HCT116 (cell line): ENCODE data around the gene PCBP3. TPM values are rescaled to one million over a fixed set of nuclear protein-coding genes. Genes with fewer than 3 reads are reported as not detected.

Source experiments
- ATAC-seq: fragments of 200-7000 bp; cut with Tn5 transposase; 2 replicates; pipeline ENCODE4 v1.9.1; 2020; ENCODE audit warnings: mild to moderate bottlenecking, moderate library complexity
- BruUV-seq: library from RNA; stranded (reverse); fragments of 400-500 nt; replicated peaks from 2 replicates; lab custom pipeline; 2021; lab: Mats Ljungman, UMichigan
- CTCF ChIA-PET: fragments of 300-600 bp; sonication (Branson Sonifier 250); formaldehyde crosslinking; loops from one replicate; lab custom pipeline; 2021; ENCODE audit warnings: antibody characterized with exemption; lab: Charles Lee
- POLR2A ChIA-PET: fragments of 300-600, 350-600 bp; sonication (Branson Sonifier 250); formaldehyde crosslinking; loops from one replicate; lab custom pipeline; 2021; ENCODE audit warnings: antibody characterized with exemption; lab: Charles Lee
- RAD21 ChIA-PET, 2 experiments: fragments of 300-600 bp; sonication (Branson Sonifier 250); formaldehyde crosslinking; loops; one replicate each; lab custom pipeline; 2023; ENCODE audit warnings: low total read pairs in 2 of 2; ENCODE audit not compliant: uncharacterized antibody in 2 of 2, unreplicated experiment in 2 of 2, low non-redundant PET in 1 of 2; lab: Charles Lee
- DNase-seq: peaks from one replicate; pipeline ENCODE4 v3.0.0-alpha.2; 2010; ENCODE audit warnings: low read depth, low spot score
- H2AFZ ChIP-seq: fragments of 200-600 bp; shearing (Covaris generic), sonication (generic); 2 replicates; pipeline ENCODE4 v1.6.1; 2017; ENCODE audit warnings: low read depth, mixed run types, mixed read lengths, antibody characterized with exemption, low read length; ENCODE audit not compliant: poor library complexity, severe bottlenecking
- H3K27ac ChIP-seq: 2 replicates; pipeline ENCODE4 v1.5.1; 2012; ENCODE audit warnings: low read depth, low read length
- H3K27me3 ChIP-seq: fragments of 200-600 bp; sonication (generic); 2 replicates; pipeline ENCODE4 v1.6.1; 2016; ENCODE audit warnings: mixed run types, low read length, mixed read lengths; ENCODE audit not compliant: insufficient read depth
- H3K36me3 ChIP-seq, 2 experiments: fragments of 200-500 bp in 1 of 2; fragments of 200-600 bp in 1 of 2; sonication (Bioruptor generic) in 1 of 2; sonication (generic) in 1 of 2; 2 replicates each; pipeline versions ENCODE4 v1.5.1 to v1.6.1; 2014 to 2016; ENCODE audit warnings: low read length in 2 of 2, inconsistent platforms in 1 of 2, mixed read lengths in 1 of 2, mixed run types in 1 of 2; ENCODE audit not compliant: insufficient read depth in 2 of 2, control insufficient read depth in 1 of 2
- H3K4me1 ChIP-seq, 2 experiments: fragments of 200-600 bp in 1 of 2; sonication (generic) in 1 of 2; 2 replicates each; pipeline versions ENCODE4 v1.5.1 to v1.6.1; 2012 to 2017; ENCODE audit warnings: low read length in 2 of 2, inconsistent platforms in 1 of 2, mild to moderate bottlenecking in 1 of 2, mixed read lengths in 1 of 2, mixed run types in 1 of 2, moderate library complexity in 1 of 2; ENCODE audit not compliant: insufficient read depth in 2 of 2, control insufficient read depth in 1 of 2
- H3K4me2 ChIP-seq: fragments of 200-600 bp; sonication (generic); 2 replicates; pipeline ENCODE4 v1.6.1; 2017; ENCODE audit warnings: mixed run types, low read length, mixed read lengths
- H3K4me3 ChIP-seq, 2 experiments: fragments of 200-600 bp in 1 of 2; sonication (generic) in 1 of 2; replicated peaks in 1 of 2; 2 replicates each; pipeline ENCODE4 v1.5.1; 2011 to 2016; ENCODE audit warnings: low read length in 2 of 2, control low read depth in 1 of 2, low read depth in 1 of 2, mild to moderate bottlenecking in 1 of 2, mixed read lengths in 1 of 2, mixed run types in 1 of 2
- H3K79me2 ChIP-seq: fragments of 200-600 bp; sonication (generic); 2 replicates; pipeline ENCODE4 v1.6.1; 2017; ENCODE audit warnings: mild to moderate bottlenecking, mixed run types, low read length, moderate library complexity, mixed read lengths; ENCODE audit not compliant: insufficient read depth
- H3K9ac ChIP-seq: fragments of 200-600 bp; sonication (generic); 2 replicates; pipeline ENCODE4 v1.6.1; 2016; ENCODE audit warnings: low read length, mixed read lengths
- H3K9me2 ChIP-seq: fragments of 200-600 bp; sonication (generic), shearing (Covaris generic); 2 replicates; pipeline ENCODE4 v1.6.1; 2017; ENCODE audit warnings: mixed run types, mild to moderate bottlenecking, moderate library complexity; ENCODE audit not compliant: insufficient read depth
- H3K9me3 ChIP-seq, 2 experiments: fragments of 200-500 bp in 1 of 2; fragments of 200-600 bp in 1 of 2; sonication (Bioruptor generic) in 1 of 2; sonication (generic) in 1 of 2; 2 replicates each; pipeline ENCODE4 v1.6.1; 2014 to 2017; ENCODE audit warnings: low read length in 2 of 2, mixed read lengths in 2 of 2, inconsistent platforms in 1 of 2, low read depth in 1 of 2, mild to moderate bottlenecking in 1 of 2, mixed run types in 1 of 2, moderate library complexity in 1 of 2; ENCODE audit not compliant: control insufficient read depth in 1 of 2, insufficient read depth in 1 of 2
- H4K20me1 ChIP-seq: fragments of 200-600 bp; sonication (generic), shearing (Covaris generic); 2 replicates; pipeline ENCODE4 v1.6.1; 2017; ENCODE audit warnings: mixed run types, mild to moderate bottlenecking, moderate library complexity; ENCODE audit not compliant: insufficient read depth
- CBX3 ChIP-seq: IDR thresholded peaks from 2 replicates; pipeline ENCODE4 v1.6.1; 2012; ENCODE audit warnings: low read depth
- CEBPB ChIP-seq: IDR thresholded peaks from 2 replicates; pipeline ENCODE4 v1.6.1; 2012; ENCODE audit warnings: low read depth
- EGR1 ChIP-seq: IDR thresholded peaks from 2 replicates; pipeline ENCODE4 v1.6.1; 2012; ENCODE audit warnings: low read depth
- EZH2 ChIP-seq: fragments of 200-600 bp; sonication (generic); IDR thresholded peaks from 2 replicates; pipeline ENCODE4 v1.6.1; 2017; ENCODE audit warnings: antibody characterized with exemption, mixed run types
- POLR2AphosphoS5 ChIP-seq: IDR thresholded peaks from 2 replicates; pipeline ENCODE4 v1.6.1; 2011; ENCODE audit warnings: mild to moderate bottlenecking, low read depth, low read length, moderate library complexity
- RAD21 ChIP-seq: IDR thresholded peaks from 2 replicates; pipeline ENCODE4 v1.6.1; 2012; ENCODE audit warnings: low read depth, mild to moderate bottlenecking
- SIN3A ChIP-seq: IDR thresholded peaks from 2 replicates; pipeline ENCODE4 v1.6.1; 2012; ENCODE audit warnings: low read depth
- SP1 ChIP-seq: IDR thresholded peaks from 2 replicates; pipeline ENCODE4 v1.6.1; 2012; ENCODE audit warnings: low read depth
- SRF ChIP-seq: IDR thresholded peaks from 2 replicates; pipeline ENCODE4 v1.6.1; 2012; ENCODE audit warnings: low read depth
- TCF7L2 ChIP-seq: IDR thresholded peaks from 2 replicates; pipeline ENCODE4 v1.7.0; 2011; ENCODE audit warnings: borderline replicate concordance, inconsistent platforms; ENCODE audit not compliant: insufficient read depth, insufficient read length; ENCODE audit errors: extremely low read depth
- ZFX ChIP-seq: fragments of 450-650 bp; IDR thresholded peaks from 2 replicates; pipeline ENCODE4 v1.6.1; 2017
- ZNF274 ChIP-seq: fragments of 200-500 bp; sonication (Bioruptor generic); IDR thresholded peaks from 2 replicates; pipeline ENCODE4 v1.6.1; 2014; ENCODE audit warnings: mild to moderate bottlenecking, low read depth, low read length, inconsistent platforms
- intact Hi-C: fragments of 100-400 bp; cut with micrococcal nuclease; formaldehyde crosslinking; loops from 2 replicates; pipeline ENCODE4 v1.10.0; 2022
- total RNA-seq: library from RNA; stranded (reverse); gene quantifications from one replicate; pipeline ENCODE4 v1.2.1, GENCODE V29; 2021; ENCODE audit not compliant: unreplicated experiment
- TF ChIP-seq, protein P1 (sequence below): IDR thresholded peaks from 2 replicates; pipeline ENCODE4 v1.6.1; 2012
- TF ChIP-seq, protein P2 (sequence below): IDR thresholded peaks from 2 replicates; pipeline ENCODE4 v1.6.1; 2011; ENCODE audit warnings: mild to moderate bottlenecking, low read length, moderate library complexity; ENCODE audit not compliant: insufficient replicate concordance; ENCODE audit errors: extremely low read depth
- TF ChIP-seq, protein P3 (sequence below): IDR thresholded peaks from 2 replicates; pipeline ENCODE4 v1.6.1; 2012; ENCODE audit warnings: low read depth
- TF ChIP-seq, protein P4 (sequence below), 3 experiments: fragments of 200-600 bp in 1 of 3; sonication (generic) in 1 of 3; IDR thresholded peaks in 2 of 3; conservative IDR thresholded peaks in 1 of 3; 2 replicates each; pipeline ENCODE4 v1.5.1; 2012 to 2017; ENCODE audit warnings: low read depth in 2 of 3, low read length in 2 of 3, antibody characterized with exemption in 1 of 3, borderline replicate concordance in 1 of 3, control low read depth in 1 of 3, mild to moderate bottlenecking in 1 of 3, mixed read lengths in 1 of 3, mixed run types in 1 of 3, moderate library complexity in 1 of 3; ENCODE audit not compliant: insufficient read depth in 1 of 3
- TF ChIP-seq, protein P5 (sequence below): IDR thresholded peaks from 2 replicates; pipeline ENCODE4 v1.6.1; 2012

Gene PCBP3
- total RNA-seq, 1 experiment from 2014 or later = 3.1 TPM

DNA sequence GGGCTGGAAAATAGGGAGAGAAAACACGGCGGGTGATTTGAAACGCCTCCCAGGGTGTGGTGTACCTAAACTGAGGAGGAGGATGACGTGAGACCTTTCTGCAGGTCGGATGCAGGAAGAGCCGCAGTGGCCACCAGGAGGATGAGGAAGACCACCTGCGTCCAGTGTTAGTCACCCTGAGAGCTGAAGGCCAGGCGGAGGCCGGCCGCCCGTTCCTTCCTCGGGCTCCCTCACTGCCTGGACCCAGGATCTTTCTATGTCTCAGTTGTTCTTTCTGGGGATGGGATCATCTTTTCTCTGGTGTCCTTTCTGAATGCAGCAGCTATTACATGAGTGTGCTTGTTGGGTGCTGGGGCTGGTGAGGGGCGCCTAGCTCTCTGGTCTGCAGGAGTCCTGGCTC, 263.3 kb downstream of the PCBP3 start:
- no peak overlapping the region for H2AFZ ChIP-seq
- intact Hi-C loops = no loop called here
- BruUV-seq = no TSS peak
- ATAC-seq (no peak), DNase-seq (no peak)
- no peak overlapping the region for H3K27ac ChIP-seq
- H3K79me2 ChIP-seq = no peaks in the 10 kb centered on the region
- H3K27me3 ChIP-seq = no peaks in the 10 kb centered on the region
- no peak overlapping the region for H3K4me2 ChIP-seq
- no peak overlapping the region for H3K4me3 ChIP-seq
- TF ChIP-seq CEBPB (no peak), ZNF274 (no peak), EZH2 (no peak), SIN3A (no peak), SRF (no peak), TCF7L2 (no peak), RAD21 (no peak), ZFX (no peak), POLR2AphosphoS5 (no peak), CBX3 (no peak), SP1 (no peak), EGR1 (no peak)
- TF ChIP-seq, protein P1, sequence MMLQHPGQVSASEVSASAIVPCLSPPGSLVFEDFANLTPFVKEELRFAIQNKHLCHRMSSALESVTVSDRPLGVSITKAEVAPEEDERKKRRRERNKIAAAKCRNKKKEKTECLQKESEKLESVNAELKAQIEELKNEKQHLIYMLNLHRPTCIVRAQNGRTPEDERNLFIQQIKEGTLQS = no peak
- TF ChIP-seq, protein P2, sequence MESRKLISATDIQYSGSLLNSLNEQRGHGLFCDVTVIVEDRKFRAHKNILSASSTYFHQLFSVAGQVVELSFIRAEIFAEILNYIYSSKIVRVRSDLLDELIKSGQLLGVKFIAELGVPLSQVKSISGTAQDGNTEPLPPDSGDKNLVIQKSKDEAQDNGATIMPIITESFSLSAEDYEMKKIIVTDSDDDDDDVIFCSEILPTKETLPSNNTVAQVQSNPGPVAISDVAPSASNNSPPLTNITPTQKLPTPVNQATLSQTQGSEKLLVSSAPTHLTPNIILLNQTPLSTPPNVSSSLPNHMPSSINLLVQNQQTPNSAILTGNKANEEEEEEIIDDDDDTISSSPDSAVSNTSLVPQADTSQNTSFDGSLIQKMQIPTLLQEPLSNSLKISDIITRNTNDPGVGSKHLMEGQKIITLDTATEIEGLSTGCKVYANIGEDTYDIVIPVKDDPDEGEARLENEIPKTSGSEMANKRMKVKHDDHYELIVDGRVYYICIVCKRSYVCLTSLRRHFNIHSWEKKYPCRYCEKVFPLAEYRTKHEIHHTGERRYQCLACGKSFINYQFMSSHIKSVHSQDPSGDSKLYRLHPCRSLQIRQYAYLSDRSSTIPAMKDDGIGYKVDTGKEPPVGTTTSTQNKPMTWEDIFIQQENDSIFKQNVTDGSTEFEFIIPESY = no peak
- TF ChIP-seq, protein P3, sequence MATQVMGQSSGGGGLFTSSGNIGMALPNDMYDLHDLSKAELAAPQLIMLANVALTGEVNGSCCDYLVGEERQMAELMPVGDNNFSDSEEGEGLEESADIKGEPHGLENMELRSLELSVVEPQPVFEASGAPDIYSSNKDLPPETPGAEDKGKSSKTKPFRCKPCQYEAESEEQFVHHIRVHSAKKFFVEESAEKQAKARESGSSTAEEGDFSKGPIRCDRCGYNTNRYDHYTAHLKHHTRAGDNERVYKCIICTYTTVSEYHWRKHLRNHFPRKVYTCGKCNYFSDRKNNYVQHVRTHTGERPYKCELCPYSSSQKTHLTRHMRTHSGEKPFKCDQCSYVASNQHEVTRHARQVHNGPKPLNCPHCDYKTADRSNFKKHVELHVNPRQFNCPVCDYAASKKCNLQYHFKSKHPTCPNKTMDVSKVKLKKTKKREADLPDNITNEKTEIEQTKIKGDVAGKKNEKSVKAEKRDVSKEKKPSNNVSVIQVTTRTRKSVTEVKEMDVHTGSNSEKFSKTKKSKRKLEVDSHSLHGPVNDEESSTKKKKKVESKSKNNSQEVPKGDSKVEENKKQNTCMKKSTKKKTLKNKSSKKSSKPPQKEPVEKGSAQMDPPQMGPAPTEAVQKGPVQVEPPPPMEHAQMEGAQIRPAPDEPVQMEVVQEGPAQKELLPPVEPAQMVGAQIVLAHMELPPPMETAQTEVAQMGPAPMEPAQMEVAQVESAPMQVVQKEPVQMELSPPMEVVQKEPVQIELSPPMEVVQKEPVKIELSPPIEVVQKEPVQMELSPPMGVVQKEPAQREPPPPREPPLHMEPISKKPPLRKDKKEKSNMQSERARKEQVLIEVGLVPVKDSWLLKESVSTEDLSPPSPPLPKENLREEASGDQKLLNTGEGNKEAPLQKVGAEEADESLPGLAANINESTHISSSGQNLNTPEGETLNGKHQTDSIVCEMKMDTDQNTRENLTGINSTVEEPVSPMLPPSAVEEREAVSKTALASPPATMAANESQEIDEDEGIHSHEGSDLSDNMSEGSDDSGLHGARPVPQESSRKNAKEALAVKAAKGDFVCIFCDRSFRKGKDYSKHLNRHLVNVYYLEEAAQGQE = no peak
- TF ChIP-seq, protein P4, sequence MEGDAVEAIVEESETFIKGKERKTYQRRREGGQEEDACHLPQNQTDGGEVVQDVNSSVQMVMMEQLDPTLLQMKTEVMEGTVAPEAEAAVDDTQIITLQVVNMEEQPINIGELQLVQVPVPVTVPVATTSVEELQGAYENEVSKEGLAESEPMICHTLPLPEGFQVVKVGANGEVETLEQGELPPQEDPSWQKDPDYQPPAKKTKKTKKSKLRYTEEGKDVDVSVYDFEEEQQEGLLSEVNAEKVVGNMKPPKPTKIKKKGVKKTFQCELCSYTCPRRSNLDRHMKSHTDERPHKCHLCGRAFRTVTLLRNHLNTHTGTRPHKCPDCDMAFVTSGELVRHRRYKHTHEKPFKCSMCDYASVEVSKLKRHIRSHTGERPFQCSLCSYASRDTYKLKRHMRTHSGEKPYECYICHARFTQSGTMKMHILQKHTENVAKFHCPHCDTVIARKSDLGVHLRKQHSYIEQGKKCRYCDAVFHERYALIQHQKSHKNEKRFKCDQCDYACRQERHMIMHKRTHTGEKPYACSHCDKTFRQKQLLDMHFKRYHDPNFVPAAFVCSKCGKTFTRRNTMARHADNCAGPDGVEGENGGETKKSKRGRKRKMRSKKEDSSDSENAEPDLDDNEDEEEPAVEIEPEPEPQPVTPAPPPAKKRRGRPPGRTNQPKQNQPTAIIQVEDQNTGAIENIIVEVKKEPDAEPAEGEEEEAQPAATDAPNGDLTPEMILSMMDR (IDR thresholded peaks at IDR 0.05 in 2 of 3, conservative IDR thresholded peaks at IDR 0.05 in 1 of 3; ENCODE audit: borderline replicate concordance in 1 of 3, insufficient read depth in 1 of 3, low read depth in 2 of 3, low read length in 2 of 3) = no peak
- TF ChIP-seq, protein P5, sequence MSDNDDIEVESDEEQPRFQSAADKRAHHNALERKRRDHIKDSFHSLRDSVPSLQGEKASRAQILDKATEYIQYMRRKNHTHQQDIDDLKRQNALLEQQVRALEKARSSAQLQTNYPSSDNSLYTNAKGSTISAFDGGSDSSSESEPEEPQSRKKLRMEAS = no peak
- H3K36me3 ChIP-seq = no peaks in the 10 kb centered on the region
- no peaks in the 10 kb centered on the region for H3K4me1 ChIP-seq
- H3K9me3 ChIP-seq = no peaks in the 10 kb centered on the region
- ChIA-PET RAD21 (no interaction called here), POLR2A (no interaction called here), CTCF (no interaction called here)
- H3K9me2 ChIP-seq = no peaks in the 10 kb centered on the region
- no peak overlapping the region for H3K9ac ChIP-seq
- H4K20me1 ChIP-seq = no peaks in the 10 kb centered on the region
